KMS-11 (cell line): Measurements from ENCODE around the gene HLA-DQA2.

Experiments used
- H2AFZ ChIP-seq: fragments of 200-600 bp; sonication (generic); 2 replicates; pipeline ENCODE4 v1.6.1; 2016; ENCODE audit warnings: antibody characterized with exemption, mixed run types, low read depth
- H3K27ac ChIP-seq: fragments of 200-600 bp; sonication (generic); 2 replicates; pipeline ENCODE4 v1.6.1; 2016; ENCODE audit warnings: mild to moderate bottlenecking, mixed run types
- H3K27me3 ChIP-seq: fragments of 200-600 bp; sonication (generic); 2 replicates; pipeline ENCODE4 v1.6.1; 2017; ENCODE audit warnings: mild to moderate bottlenecking, low read depth, mixed run types, moderate library complexity; ENCODE audit not compliant: insufficient read depth
- H3K36me3 ChIP-seq: fragments of 200-600 bp; sonication (generic); 2 replicates; pipeline ENCODE4 v1.6.1; 2017; ENCODE audit warnings: mild to moderate bottlenecking, mixed run types; ENCODE audit not compliant: insufficient read depth
- H3K4me1 ChIP-seq: fragments of 200-600 bp; sonication (generic); 2 replicates; pipeline ENCODE4 v1.6.1; 2016; ENCODE audit warnings: mild to moderate bottlenecking, low read depth, mixed run types; ENCODE audit not compliant: poor library complexity, severe bottlenecking
- H3K4me2 ChIP-seq: fragments of 200-600 bp; sonication (generic); 2 replicates; pipeline ENCODE4 v1.7.0; 2016; ENCODE audit warnings: mild to moderate bottlenecking, mixed run types
- H3K4me3 ChIP-seq: fragments of 200-600 bp; sonication (generic); IDR thresholded peaks from 2 replicates; pipeline ENCODE4 v1.6.1; 2017; ENCODE audit warnings: low read depth, low read length, mixed read lengths; ENCODE audit not compliant: insufficient read depth
- H3K79me2 ChIP-seq: fragments of 200-600 bp; sonication (generic); 2 replicates; pipeline ENCODE4 v1.6.1; 2016; ENCODE audit warnings: low read depth, mixed run types; ENCODE audit not compliant: insufficient read depth
- H3K9ac ChIP-seq: fragments of 200-600 bp; sonication (generic); 2 replicates; pipeline ENCODE4 v1.6.1; 2016; ENCODE audit warnings: mild to moderate bottlenecking, mixed run types
- H4K20me1 ChIP-seq: fragments of 200-600 bp; sonication (generic); 2 replicates; pipeline ENCODE4 v1.6.1; 2016; ENCODE audit warnings: mild to moderate bottlenecking, mixed run types; ENCODE audit not compliant: insufficient read depth
- CTCF ChIP-seq: fragments of 200-600 bp; sonication (generic); conservative IDR thresholded peaks from 2 replicates; pipeline ENCODE4 v1.6.1; 2017; ENCODE audit warnings: low read depth, mild to moderate bottlenecking, antibody characterized with exemption, low read length, moderate library complexity, mixed read lengths

HLA-DQA2 gene

GRCh38 chr6:32763421-32763820 lies 22.2 kb downstream of the HLA-DQA2 start, which contains the start of gene HLA-DQB2:
Gene HLA-DQB2, minus strand, starts transcription at chr6:32763532. Its CDS starts 62 bp downstream, at chr6:32763470.
- Histone ChIP-seq H3K79me2 (no peaks in the 10 kb centered on the region), H4K20me1 (no peaks in the 10 kb centered on the region), H3K4me1 (no peaks in the 10 kb centered on the region), H3K4me2 (no peak within 1 kb of the TSS), H3K4me3 (no peak within 1 kb of the TSS), H3K27me3 (no peaks in the 10 kb centered on the region), H3K36me3 (no peaks in the 10 kb centered on the region), H3K27ac (no peak within 1 kb of the TSS), H2AFZ (no peak within 1 kb of the TSS), H3K9ac (no peak within 1 kb of the TSS)
- no peak for TF ChIP-seq CTCF

GRCh38 chr6:32764048-32764447 lies 22.9 kb downstream of the HLA-DQA2 start:
- no peak overlapping the region for H3K4me2 ChIP-seq
- no peaks in the 10 kb centered on the region for H3K27me3 ChIP-seq
- no peak overlapping the region for H3K27ac ChIP-seq
- no peaks in the 10 kb centered on the region for H3K36me3 ChIP-seq
- H4K20me1 ChIP-seq: no peaks in the 10 kb centered on the region
- H3K4me3 ChIP-seq: no peak overlapping the region
- no peak for TF ChIP-seq CTCF
- no peaks in the 10 kb centered on the region for H3K4me1 ChIP-seq
- no peaks in the 10 kb centered on the region for H3K79me2 ChIP-seq
- no peak overlapping the region for H2AFZ ChIP-seq
- no peak overlapping the region for H3K9ac ChIP-seq

GRCh38 chr6:32772656-32773055 lies 31.5 kb downstream of the HLA-DQA2 start:
- no peak overlapping the region for H2AFZ ChIP-seq
- no peaks in the 10 kb centered on the region for H3K36me3 ChIP-seq
- no peak overlapping the region for H3K9ac ChIP-seq
- TF ChIP-seq CTCF: no peak
- no peaks in the 10 kb centered on the region for H3K27me3 ChIP-seq
- H4K20me1 ChIP-seq: no peaks in the 10 kb centered on the region
- no peaks in the 10 kb centered on the region for H3K79me2 ChIP-seq
- no peaks in the 10 kb centered on the region for H3K4me1 ChIP-seq
- no peak overlapping the region for H3K4me3 ChIP-seq
- no peak overlapping the region for H3K4me2 ChIP-seq
- H3K27ac ChIP-seq: no peak overlapping the region

- Histone ChIP-seq H3K4me2 (no peak overlapping the region), H3K9ac (no peak overlapping the region), H3K4me3 (no peak overlapping the region), H3K36me3 (no peaks in the 10 kb centered on the region), H3K4me1 (no peaks in the 10 kb centered on the region), H2AFZ (no peak overlapping the region), H3K27me3 (no peaks in the 10 kb centered on the region), H3K27ac (no peak overlapping the region), H4K20me1 (no peaks in the 10 kb centered on the region), H3K79me2 (no peaks in the 10 kb centered on the region)
- TF ChIP-seq CTCF: no peak
Observed at GRCh38 chr6:32774426-32774825, 33.2 kb downstream of the HLA-DQA2 start.
